WTC11 (cell line): ENCODE data around the gene PLD1. TPM values are rescaled to one million over a fixed set of nuclear protein-coding genes. Genes with fewer than 3 reads are reported as not detected.

Source experiments
- ATAC-seq: fragments of 200-7000 bp; cut with Tn5 transposase; 2 replicates; pipeline ENCODE4 v1.10.0; 2021; ENCODE audit warnings: mild to moderate bottlenecking, moderate library complexity
- CTCF ChIA-PET: fragments of 300-600 bp; sonication (Branson Sonifier 250); formaldehyde crosslinking; loops from one replicate; lab custom pipeline; 2021; ENCODE audit warnings: antibody characterized with exemption; lab: Charles Lee
- POLR2A ChIA-PET: fragments of 350-600 bp; sonication (Branson Sonifier 250); formaldehyde crosslinking; loops from one replicate; lab custom pipeline; 2021; ENCODE audit warnings: antibody characterized with exemption; lab: Charles Lee
- DNase-seq: peaks from one replicate; pipeline ENCODE4 v3.0.0; 2021; ENCODE audit warnings: low spot score
- H3K27ac Mint-ChIP-seq: 2 replicates; pipeline ENCODE4 v1.8.0; 2021; ENCODE audit warnings: mixed read lengths
- H3K27me3 Mint-ChIP-seq: 2 replicates; pipeline ENCODE4 v1.8.0; 2021; ENCODE audit warnings: low read depth, mild to moderate bottlenecking, moderate library complexity, mixed read lengths
- H3K36me3 Mint-ChIP-seq: 2 replicates; pipeline ENCODE4 v1.8.0; 2021; ENCODE audit warnings: mixed read lengths
- H3K4me1 Mint-ChIP-seq: 2 replicates; pipeline ENCODE4 v1.8.0; 2022; ENCODE audit warnings: mixed read lengths
- H3K4me3 Mint-ChIP-seq: 2 replicates; pipeline ENCODE4 v1.8.0; 2021; ENCODE audit warnings: mild to moderate bottlenecking, moderate library complexity, mixed read lengths
- H3K9me3 Mint-ChIP-seq: 2 replicates; pipeline ENCODE4 v1.8.0; 2021; ENCODE audit warnings: mixed read lengths
- AFF4 ChIP-seq: sonication (generic); formaldehyde crosslinking; IDR thresholded peaks from 2 replicates; pipeline ENCODE4 v1.8.1; 2023; ENCODE audit warnings: mild to moderate bottlenecking, missing genetic modification reagents, borderline replicate concordance
- AR ChIP-seq: fragments of 250-450 bp; sonication (Bioruptor Pico); IDR thresholded peaks from 2 replicates; pipeline ENCODE4 v1.9.0; 2021; ENCODE audit warnings: mild to moderate bottlenecking
- ARID4B ChIP-seq: sonication (generic); formaldehyde crosslinking; IDR thresholded peaks from 2 replicates; pipeline ENCODE4 v1.8.0; 2023; ENCODE audit warnings: missing genetic modification reagents, mild to moderate bottlenecking, borderline replicate concordance
- ATF1 ChIP-seq: sonication (generic); formaldehyde crosslinking; IDR thresholded peaks from 2 replicates; pipeline ENCODE4 v1.8.1; 2023; ENCODE audit warnings: mild to moderate bottlenecking, moderate library complexity, missing genetic modification reagents
- E2F4 ChIP-seq: sonication (generic); formaldehyde crosslinking; IDR thresholded peaks from 2 replicates; pipeline ENCODE4 v1.8.1; 2022; ENCODE audit warnings: low read depth, mild to moderate bottlenecking, moderate library complexity, missing genetic modification reagents, borderline replicate concordance
- FOXK1 ChIP-seq: sonication (generic); formaldehyde crosslinking; IDR thresholded peaks from 2 replicates; pipeline ENCODE4 v1.8.0; 2022; ENCODE audit warnings: mild to moderate bottlenecking, moderate library complexity, missing genetic modification reagents
- FOXP4 ChIP-seq: sonication (generic); formaldehyde crosslinking; IDR thresholded peaks from 2 replicates; pipeline ENCODE4 v1.8.0; 2022; ENCODE audit warnings: mild to moderate bottlenecking, missing genetic modification reagents
- GABPB1 ChIP-seq: sonication (generic); formaldehyde crosslinking; IDR thresholded peaks from 2 replicates; pipeline ENCODE4 v1.8.1; 2023; ENCODE audit warnings: mild to moderate bottlenecking, missing genetic modification reagents
- GTF2I ChIP-seq: fragments of 250-450 bp; sonication (Bioruptor Pico); conservative IDR thresholded peaks from 2 replicates; pipeline ENCODE4 v1.4.0; 2021; ENCODE audit warnings: mild to moderate bottlenecking
- JAZF1 ChIP-seq: fragments of 250-450 bp; sonication (Bioruptor Pico); IDR thresholded peaks from 2 replicates; pipeline ENCODE4 v1.9.0; 2021; ENCODE audit warnings: moderate library complexity, mild to moderate bottlenecking, inconsistent platforms
- JUN ChIP-seq: sonication (generic); formaldehyde crosslinking; IDR thresholded peaks from 2 replicates; pipeline ENCODE4 v1.8.0; 2023; ENCODE audit warnings: mild to moderate bottlenecking, missing genetic modification reagents
- NFATC4 ChIP-seq: fragments of 250-450 bp; sonication (Bioruptor Pico); IDR thresholded peaks from 2 replicates; pipeline ENCODE4 v1.9.0; 2021; ENCODE audit warnings: mild to moderate bottlenecking
- NFE2L1 ChIP-seq: sonication (generic); formaldehyde crosslinking; IDR thresholded peaks from 2 replicates; pipeline ENCODE4 v1.8.1; 2023; ENCODE audit warnings: missing genetic modification reagents
- NFYB ChIP-seq: sonication (generic); formaldehyde crosslinking; conservative IDR thresholded peaks from 2 replicates; pipeline ENCODE4 v1.8.0; 2022; ENCODE audit warnings: low read depth, missing genetic modification reagents
- PRRX2 ChIP-seq: fragments of 250-450 bp; sonication (Bioruptor Pico); IDR thresholded peaks from 2 replicates; pipeline ENCODE4 v1.8.0; 2021; ENCODE audit warnings: mild to moderate bottlenecking
- SP1 ChIP-seq: sonication (generic); formaldehyde crosslinking; conservative IDR thresholded peaks from 2 replicates; pipeline ENCODE4 v1.8.1; 2022; ENCODE audit warnings: missing genetic modification reagents
- ZNF138 ChIP-seq: sonication (generic); formaldehyde crosslinking; conservative IDR thresholded peaks from 2 replicates; pipeline ENCODE4 v1.8.1; 2022; ENCODE audit warnings: mild to moderate bottlenecking, moderate library complexity, missing genetic modification reagents
- ZNF263 ChIP-seq: sonication (generic); formaldehyde crosslinking; IDR thresholded peaks from 2 replicates; pipeline ENCODE4 v1.8.1; 2022; ENCODE audit warnings: low read depth, mild to moderate bottlenecking, moderate library complexity, missing genetic modification reagents
- ZNF281 ChIP-seq: sonication (generic); formaldehyde crosslinking; IDR thresholded peaks from 2 replicates; pipeline ENCODE4 v1.8.0; 2023; ENCODE audit warnings: mild to moderate bottlenecking, missing genetic modification reagents
- total RNA-seq: library from RNA; stranded (reverse); gene quantifications from 3 replicates; pipeline ENCODE4 v1.2.3, GENCODE V29; 2021

Gene PLD1
- total RNA-seq, 1 experiment from 2014 or later, result 4.0 TPM

- no peak for TF ChIP-seq AR (CRISPR knock-in tag)
- no peak for TF ChIP-seq E2F4
- no peak for TF ChIP-seq AFF4 (CRISPR knock-in tag)
- no peak for TF ChIP-seq PRRX2 (CRISPR knock-in tag)
- TF ChIP-seq ZNF263, result no peak
- no peak for TF ChIP-seq NFATC4 (CRISPR knock-in tag)
- TF ChIP-seq ATF1 (CRISPR knock-in tag), result no peak
- no peak for TF ChIP-seq SP1 (CRISPR knock-in tag)
- TF ChIP-seq JUN (CRISPR knock-in tag), result no peak
- TF ChIP-seq JAZF1, result no peak
- no peak for TF ChIP-seq ZNF138 (CRISPR knock-in tag)
Measured at GRCh38 chr3:171849617-171850319, 39.5 kb upstream of the PLD1 start (continued).

GRCh38 chr3:171847595-171848259, 37.4 kb upstream of the PLD1 start:
- Mint-ChIP-seq H3K27me3 (no peaks in the 10 kb centered on the region), H3K4me3 (no peak overlapping the region), H3K4me1 (peaks cover 6% of the 10 kb centered on the region), H3K9me3 (peaks cover 23% of the 10 kb centered on the region), H3K36me3 (peaks cover 8% of the 10 kb centered on the region), H3K27ac (no peak overlapping the region)
- DNase-seq (no peak), ATAC-seq (no peak)
- ChIA-PET POLR2A (no interaction called here), CTCF (no interaction called here)
- TF ChIP-seq FOXK1 (CRISPR knock-in tag), result no peak
- TF ChIP-seq GTF2I (CRISPR knock-in tag), result no peak
- no peak for TF ChIP-seq GABPB1 (CRISPR knock-in tag)
- no peak for TF ChIP-seq NFE2L1 (CRISPR knock-in tag)
- TF ChIP-seq FOXP4 (CRISPR knock-in tag), result no peak
- TF ChIP-seq ZNF281, result no peak
- TF ChIP-seq NFYB (CRISPR knock-in tag), result no peak
- no peak for TF ChIP-seq ARID4B
